C4-2B (cell line): ENCODE data around the gene EHD1.

Experiments
- CTCF ChIP-seq: fragments of 450-650 bp; conservative IDR thresholded peaks from 2 replicates; pipeline ENCODE4 v1.5.1; 2017; ENCODE audit warnings: mild to moderate bottlenecking
- ZFX ChIP-seq: fragments of 450-650 bp; IDR thresholded peaks from 2 replicates; pipeline ENCODE4 v1.6.1; 2017

- no peak for TF ChIP-seq CTCF
- no peak for TF ChIP-seq ZFX
Measured at GRCh38 chr11:64876229-64876750, 2.1 kb downstream of the EHD1 start.
